ENCODE data around the gene LMTK2.
"Not testable (repeated sequence)": the region's sequence is repeated elsewhere in the genome, so short reads cannot be mapped to it uniquely, and the experiment has no call there.

Gene LMTK2

DNA sequence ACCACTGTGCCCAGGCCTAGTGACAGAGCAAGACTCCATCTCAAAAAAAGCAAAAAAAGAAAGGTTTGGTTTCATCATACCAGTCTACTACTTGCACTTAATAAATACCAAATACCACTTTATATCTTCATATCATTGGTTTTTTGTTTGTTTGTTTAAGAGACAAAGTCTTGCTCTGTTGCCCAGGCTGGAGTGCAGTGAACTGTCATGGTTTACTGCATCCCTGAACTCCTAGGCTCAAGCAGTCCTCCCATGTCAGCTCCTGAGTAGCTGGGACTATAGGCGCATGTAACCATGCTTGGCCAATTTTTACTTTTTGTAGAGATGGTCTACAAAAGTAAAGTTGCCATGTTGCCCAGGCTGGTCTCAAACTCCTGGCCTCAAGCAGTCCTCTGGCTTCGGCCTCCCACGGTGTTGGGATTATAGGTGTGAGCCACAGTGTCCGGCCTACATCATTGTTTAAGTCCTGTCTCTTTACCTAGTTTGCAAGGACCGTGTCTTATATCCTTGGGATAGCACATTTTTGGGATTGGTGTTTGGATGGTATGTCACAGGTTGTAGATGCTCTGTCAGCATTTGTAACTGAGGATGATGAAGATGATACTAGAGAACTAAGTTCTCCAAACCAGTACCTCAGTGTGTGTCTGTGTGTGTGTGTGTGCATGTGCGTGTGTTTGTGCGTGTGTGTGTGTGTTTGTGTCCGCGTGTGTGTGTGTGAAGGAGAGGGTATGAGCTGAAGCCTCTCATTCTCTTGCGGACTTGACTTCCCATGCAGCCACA lies 9.3 kb downstream of the LMTK2 start:
- no peak overlapping the region for H3K4me3 ChIP-seq
- H3K9ac ChIP-seq = no peak overlapping the region
- no peak overlapping the region for H3K27ac ChIP-seq
- peaks cover 50 to 99% (median 82%) of the 10 kb centered on the region in 11 experiments; a peak in 20 of 22 replicates for H4K20me1 ChIP-seq
- peaks cover 0 to 92% (median 0%) of the 10 kb centered on the region in 11 experiments; a peak in 4 of 22 replicates for H3K27me3 ChIP-seq
- peaks cover 7 to 48% (median 29%) of the 10 kb centered on the region in 11 experiments; a peak in 19 of 22 replicates for H3K36me3 ChIP-seq
- no peak for TF ChIP-seq Cebpa-rat (IDR thresholded peaks at IDR 0.05)
- peak overlapping the region in 3 of 11 experiments; percentile 3 to 6 (median 5); a peak in 2 of 22 replicates for H3K4me2 ChIP-seq
- H3K9me3 ChIP-seq (replicated peaks in 1 of 11) = peaks cover 0 to 33% (median 9%) of the 10 kb centered on the region in 11 experiments; a peak in 14 of 22 replicates
- H3K4me1 ChIP-seq = peaks cover 0 to 34% (median 13%) of the 10 kb centered on the region in 10 experiments; a peak in 14 of 20 replicates

DNA sequence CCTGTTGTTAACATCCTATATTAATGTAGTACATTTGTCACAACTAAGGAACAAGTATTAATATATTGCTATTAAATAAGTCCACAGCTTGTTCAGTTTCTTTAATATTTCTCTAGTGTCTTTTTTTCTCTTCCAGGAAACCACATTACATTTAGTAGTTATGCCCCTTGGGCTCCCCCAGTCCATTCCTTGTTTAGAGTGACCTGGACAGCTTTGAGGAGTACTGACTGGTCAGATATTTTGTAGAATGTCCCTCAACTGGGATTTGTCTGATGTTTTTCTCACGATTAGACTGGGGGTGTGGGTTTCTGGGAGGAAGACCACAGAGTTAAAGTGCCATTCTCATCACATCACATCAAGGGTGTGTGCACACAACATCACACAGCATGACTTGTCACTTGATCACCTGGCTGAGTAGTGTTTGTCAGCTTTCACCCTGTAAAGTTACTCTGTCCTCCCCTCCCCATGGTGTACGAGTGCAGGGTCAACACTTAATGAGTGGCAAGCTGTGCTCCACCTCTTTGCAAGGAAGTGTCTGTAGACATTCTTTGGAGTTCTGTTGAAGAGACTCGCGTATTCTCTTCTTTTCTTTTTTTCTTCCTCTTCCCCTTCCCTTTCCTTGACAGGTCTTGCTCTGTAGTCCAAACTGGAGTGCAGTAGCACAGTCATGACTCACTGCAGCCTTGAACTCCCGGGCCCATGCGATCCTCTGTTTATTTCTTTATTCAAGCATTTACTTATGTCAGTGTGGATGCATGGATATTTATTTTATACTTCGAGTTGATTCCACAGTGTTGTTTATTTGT lies 10.2 kb downstream of the LMTK2 start:
- no peak for TF ChIP-seq Cebpa-rat (IDR thresholded peaks at IDR 0.05)
- peaks cover 0 to 40% (median 20%) of the 10 kb centered on the region in 10 experiments; a peak in 17 of 20 replicates for H3K4me1 ChIP-seq

DNA sequence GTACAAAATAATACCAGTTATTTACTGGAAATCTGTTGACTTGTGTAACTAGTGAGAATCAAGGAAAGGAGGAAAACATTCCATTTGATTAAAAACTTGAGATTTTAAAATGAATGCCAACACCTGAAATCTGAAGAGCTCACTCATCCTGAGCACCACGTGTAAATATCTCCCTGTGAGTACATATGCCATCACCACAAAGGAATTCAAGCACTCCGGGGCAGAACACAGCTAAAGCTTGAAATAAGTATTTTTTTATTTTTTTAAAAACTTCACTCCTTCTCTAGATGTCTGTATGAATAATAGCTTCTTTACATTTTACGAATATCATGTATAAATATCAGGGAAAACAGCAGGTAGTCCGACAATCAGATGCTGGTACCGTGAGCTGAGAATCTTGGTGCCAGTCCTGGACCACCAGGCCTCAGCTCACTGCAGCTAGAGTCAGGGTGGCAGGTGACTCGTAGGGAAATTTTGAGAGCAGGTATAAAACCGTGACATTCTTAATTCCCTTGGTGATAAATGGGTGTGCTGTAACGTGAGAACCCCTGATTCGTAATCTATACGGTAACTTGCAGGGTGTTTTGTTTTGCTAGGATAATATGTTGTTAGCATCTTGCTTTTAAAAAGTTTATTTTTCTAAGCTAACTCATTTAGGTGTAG lies 12.7 kb downstream of the LMTK2 start:
- Histone ChIP-seq H3K9me3 (replicated peaks in 1 of 11) (peaks cover 0 to 12% (median 0%) of the 10 kb centered on the region in 11 experiments; a peak in 4 of 22 replicates), H3K27ac (no peak overlapping the region), H3K36me3 (peaks cover 0 to 33% (median 19%) of the 10 kb centered on the region in 11 experiments; a peak in 12 of 22 replicates), H3K4me1 (peaks cover 0 to 54% (median 25%) of the 10 kb centered on the region in 10 experiments; a peak in 17 of 20 replicates), H3K9ac (no peak overlapping the region), H3K4me2 (no peak overlapping the region), H3K4me3 (no peak overlapping the region), H4K20me1 (peaks cover 33 to 99% (median 76%) of the 10 kb centered on the region in 11 experiments; a peak in 18 of 22 replicates), H3K27me3 (peaks cover 0 to 95% (median 0%) of the 10 kb centered on the region in 11 experiments; a peak in 4 of 22 replicates)
- TF ChIP-seq Cebpa-rat (IDR thresholded peaks at IDR 0.05) = no peak

More for the DNA sequence above, 10.2 kb downstream of the LMTK2 start:
- H3K4me3 ChIP-seq = no peak overlapping the region
- peaks cover 7 to 48% (median 29%) of the 10 kb centered on the region in 11 experiments; a peak in 19 of 22 replicates for H3K36me3 ChIP-seq
- H3K9me3 ChIP-seq (replicated peaks in 1 of 11) = peaks cover 0 to 30% (median 9%) of the 10 kb centered on the region in 11 experiments; a peak in 14 of 22 replicates
- H3K27ac ChIP-seq = no peak overlapping the region
- H3K4me2 ChIP-seq = peak overlapping the region in 3 of 11 experiments; percentile 7 to 16 (median 15); a peak in 2 of 22 replicates
- peaks cover 0 to 90% (median 0%) of the 10 kb centered on the region in 11 experiments; a peak in 4 of 22 replicates for H3K27me3 ChIP-seq
- H4K20me1 ChIP-seq = peaks cover 47 to 99% (median 78%) of the 10 kb centered on the region in 11 experiments; a peak in 20 of 22 replicates
- H3K9ac ChIP-seq = no peak overlapping the region

DNA sequence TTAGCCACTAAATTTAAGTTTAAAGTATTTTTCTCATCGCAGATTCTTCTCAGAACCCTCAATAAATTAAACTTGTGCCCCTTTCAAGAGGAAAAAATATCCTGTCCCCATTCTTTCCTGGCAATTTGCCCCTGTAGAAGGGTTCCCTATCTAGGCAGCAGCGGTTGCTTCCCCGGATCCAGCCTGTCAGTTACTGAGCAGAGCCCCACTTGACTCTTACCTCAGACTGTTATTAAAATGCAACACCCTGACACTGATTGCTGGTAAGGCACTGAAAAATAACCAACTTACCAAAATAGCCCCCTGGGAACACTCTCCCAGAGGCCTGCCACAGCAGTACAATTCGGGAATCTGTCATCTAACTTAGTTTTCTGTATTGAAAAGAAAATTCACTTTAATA lies 13.9 kb downstream of the LMTK2 start:
- H3K9ac ChIP-seq = no peak overlapping the region

DNA sequence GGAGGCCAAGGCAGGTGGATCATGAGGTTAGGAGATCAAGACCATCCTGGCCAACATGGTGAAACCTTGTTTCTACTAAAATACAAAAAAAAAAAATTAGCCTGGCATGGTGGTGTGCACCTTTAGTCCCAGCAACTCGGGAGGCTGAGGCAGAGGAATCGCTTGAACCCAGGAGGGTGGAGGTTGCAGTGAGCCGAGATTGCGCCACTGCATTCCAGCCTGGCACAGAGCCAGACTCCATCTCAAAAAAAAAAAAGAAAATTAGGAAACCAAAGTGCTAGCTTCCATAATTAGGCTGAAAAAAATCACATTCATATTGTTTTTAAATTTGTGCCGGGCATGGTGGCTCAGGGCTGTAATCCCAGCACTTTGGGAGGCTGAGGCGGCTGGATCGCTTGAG lies 14.7 kb downstream of the LMTK2 start:
- peaks cover 14 to 99% (median 74%) of the 10 kb centered on the region in 11 experiments; a peak in 19 of 22 replicates for H4K20me1 ChIP-seq
- H3K9ac ChIP-seq, H3K4me3 ChIP-seq, H3K27ac ChIP-seq: not testable (repeated sequence)
- H3K27me3 ChIP-seq = peaks cover 0 to 97% (median 0%) of the 10 kb centered on the region in 11 experiments; a peak in 5 of 22 replicates
- peaks cover 0 to 25% (median 19%) of the 10 kb centered on the region in 11 experiments; a peak in 11 of 22 replicates for H3K36me3 ChIP-seq
- peaks cover 4 to 57% (median 33%) of the 10 kb centered on the region in 10 experiments for H3K4me1 ChIP-seq
- H3K4me2 ChIP-seq = peak overlapping the region in 3 of 11 experiments; percentile 9 to 35 (median 12); a peak in 4 of 22 replicates
- H3K9me3 ChIP-seq (replicated peaks in 1 of 11) = peaks cover 0 to 12% (median 0%) of the 10 kb centered on the region in 11 experiments; a peak in 4 of 22 replicates

More for the DNA sequence above, 13.9 kb downstream of the LMTK2 start:
- Histone ChIP-seq H3K4me3 (no peak overlapping the region), H3K4me1 (peaks cover 3 to 56% (median 24%) of the 10 kb centered on the region in 10 experiments; a peak in 19 of 20 replicates), H3K9me3 (replicated peaks in 1 of 11) (peaks cover 0 to 12% (median 0%) of the 10 kb centered on the region in 11 experiments; a peak in 4 of 22 replicates), H4K20me1 (peaks cover 23 to 99% (median 74%) of the 10 kb centered on the region in 11 experiments; a peak in 18 of 22 replicates), H3K27me3 (peaks cover 0 to 97% (median 0%) of the 10 kb centered on the region in 11 experiments; a peak in 5 of 22 replicates), H3K36me3 (peaks cover 0 to 27% (median 19%) of the 10 kb centered on the region in 11 experiments; a peak in 11 of 22 replicates), H3K27ac (0 out of 22 replicates have a peak overlapping the region, but pooled peaks of 2 of the 11 experiments have one; percentile 13 to 17), H3K4me2 (peak overlapping the region in 3 of 11 experiments; percentile 17 to 21 (median 20); a peak in 1 of 22 replicates)
- TF ChIP-seq Cebpa-rat (IDR thresholded peaks at IDR 0.05) = no peak

DNA sequence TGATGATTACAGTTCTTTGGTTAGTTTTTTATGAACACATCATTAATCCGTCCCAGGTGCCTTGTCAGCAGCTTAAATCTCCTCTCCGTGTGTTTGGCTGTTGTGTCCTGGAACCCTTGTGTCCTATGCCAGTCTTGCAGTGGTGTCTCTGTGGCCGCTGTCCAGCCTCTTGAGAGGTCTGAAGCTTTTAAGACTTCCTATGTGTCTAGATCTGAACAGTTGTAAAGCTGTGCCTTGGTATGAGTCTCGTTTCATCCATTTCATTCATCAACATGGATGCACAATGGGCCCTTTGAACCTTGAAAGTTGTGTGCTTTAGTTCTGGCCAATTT lies 16.7 kb downstream of the LMTK2 start:
- Histone ChIP-seq H3K27me3 (peaks cover 0 to 98% (median 0%) of the 10 kb centered on the region in 11 experiments; a peak in 5 of 22 replicates), H3K4me1 (peaks cover 11 to 66% (median 39%) of the 10 kb centered on the region in 10 experiments), H4K20me1 (peaks cover 0 to 99% (median 61%) of the 10 kb centered on the region in 11 experiments; a peak in 17 of 22 replicates), H3K27ac (peak overlapping the region in 1 of 11 experiments; percentile 0; a peak in 2 of 22 replicates), H3K9me3 (replicated peaks in 1 of 11) (peaks cover 0 to 12% (median 0%) of the 10 kb centered on the region in 11 experiments; a peak in 4 of 22 replicates), H3K9ac (no peak overlapping the region), H3K4me2 (no peak overlapping the region), H3K4me3 (no peak overlapping the region), H3K36me3 (peaks cover 0 to 24% (median 18%) of the 10 kb centered on the region in 11 experiments; a peak in 12 of 22 replicates)
- TF ChIP-seq Cebpa-rat (IDR thresholded peaks at IDR 0.05) = no peak

DNA sequence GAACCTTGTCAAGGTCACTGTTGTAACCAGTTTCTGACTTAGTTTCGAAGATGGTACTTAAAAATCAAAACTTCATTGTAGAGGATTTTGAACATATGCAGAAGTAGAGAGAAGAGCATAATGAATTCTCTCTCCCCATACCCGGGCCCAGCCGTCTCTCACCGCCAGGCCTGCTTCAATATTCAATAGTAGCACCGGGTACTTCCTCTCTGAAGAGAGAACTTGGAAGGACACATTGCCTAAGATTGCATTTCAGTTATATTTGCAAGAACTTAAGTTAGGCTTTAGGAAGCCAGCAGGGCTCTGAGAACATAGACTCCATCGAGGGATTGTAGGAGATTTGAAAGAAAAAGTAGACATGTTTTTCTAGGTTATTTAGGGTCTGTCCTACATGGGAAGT lies 19.1 kb downstream of the LMTK2 start:
- Histone ChIP-seq H3K4me1 (peaks cover 16 to 82% (median 52%) of the 10 kb centered on the region in 10 experiments), H3K4me2 (peak overlapping the region in 9 of 11 experiments; percentile 8 to 75 (median 53); a peak in 15 of 22 replicates), H3K4me3 (no peak overlapping the region), H3K27ac (peak overlapping the region in 7 of 11 experiments; percentile 11 to 95 (median 57); a peak in 12 of 22 replicates), H3K36me3 (peaks cover 0 to 13% (median 6%) of the 10 kb centered on the region in 11 experiments; a peak in 7 of 22 replicates), H3K9ac (no peak overlapping the region), H3K9me3 (replicated peaks in 1 of 11) (no peaks in the 10 kb centered on the region), H3K27me3 (peaks cover 0 to 100% (median 0%) of the 10 kb centered on the region in 11 experiments; a peak in 5 of 22 replicates), H4K20me1 (peaks cover 0 to 100% (median 38%) of the 10 kb centered on the region in 11 experiments; a peak in 16 of 22 replicates)
- no peak for TF ChIP-seq Cebpa-rat (IDR thresholded peaks at IDR 0.05)

Measured in BLaER1 treated with 17β-estradiol and CSF1 and Interleukin-3, amounts not matched to agents 10 nM and 100 nM (cell line).